CD4-positive, alpha-beta T cell treated with Interleukin-12 subunit alpha and Interleukin-12 subunit beta, for 1 hour (primary cell): ENCODE data around the gene RPL37A.

Source experiments
- DNase-seq: peaks from one replicate; pipeline ENCODE4 v3.0.0-alpha.2; 2020

RPL37A gene

GRCh38 chr2:216498379-216499352 is at the start of gene RPL37A:
RPL37A (plus strand) TSS chr2:216498844; CDS start chr2:216498875, 31 bp downstream.
- peak; percentile 92 for DNase-seq

GRCh38 chr2:216450346-216450745 is 48.3 kb upstream of the RPL37A start:
- no peak for DNase-seq

- no peak for DNase-seq
Observed at GRCh38 chr2:216450784-216451183, 47.9 kb upstream of the RPL37A start.

GRCh38 chr2:216453955-216454614 is 44.6 kb upstream of the RPL37A start:
- DNase-seq, result no peak

GRCh38 chr2:216463148-216463547 is 35.5 kb upstream of the RPL37A start:
- no peak for DNase-seq

- no peak for DNase-seq
Observed at GRCh38 chr2:216464104-216464720, 34.4 kb upstream of the RPL37A start.

GRCh38 chr2:216465579-216466195 is 33.0 kb upstream of the RPL37A start:
- no peak for DNase-seq

GRCh38 chr2:216467845-216468244 is 30.8 kb upstream of the RPL37A start:
- DNase-seq, result no peak

- DNase-seq, result no peak
Observed at GRCh38 chr2:216469661-216470060, 29.0 kb upstream of the RPL37A start.

- DNase-seq, result no peak
Observed at GRCh38 chr2:216473187-216473586, 25.5 kb upstream of the RPL37A start.

GRCh38 chr2:216474925-216475670 is 23.5 kb upstream of the RPL37A start:
- DNase-seq, result no peak

GRCh38 chr2:216475767-216476166 is 22.9 kb upstream of the RPL37A start:
- no peak for DNase-seq

- no peak for DNase-seq
Observed at GRCh38 chr2:216477283-216478035, 21.2 kb upstream of the RPL37A start.

GRCh38 chr2:216478151-216478550 is 20.5 kb upstream of the RPL37A start:
- no peak for DNase-seq

GRCh38 chr2:216478791-216479190 is 19.9 kb upstream of the RPL37A start:
- DNase-seq, result no peak

GRCh38 chr2:216480221-216480620 is 18.4 kb upstream of the RPL37A start:
- DNase-seq, result no peak

GRCh38 chr2:216482640-216483039 is 16.0 kb upstream of the RPL37A start:
- no peak for DNase-seq

GRCh38 chr2:216485237-216485636 is 13.4 kb upstream of the RPL37A start:
- no peak for DNase-seq

- no peak for DNase-seq
Observed at GRCh38 chr2:216485745-216486144, 12.9 kb upstream of the RPL37A start.

- no peak for DNase-seq
Observed at GRCh38 chr2:216486271-216486670, 12.4 kb upstream of the RPL37A start.

GRCh38 chr2:216486708-216487107 is 11.9 kb upstream of the RPL37A start:
- no peak for DNase-seq

- DNase-seq, result no peak
Observed at GRCh38 chr2:216490061-216490460, 8.6 kb upstream of the RPL37A start.
